Stimulated activated CD4-positive, alpha-beta T cell treated with anti-CD3 and anti-CD28 coated beads, Interleukin-1b, Interleukin-23, amount 100 ng/mL, for 1 hour (primary cell): ENCODE measurements around the gene SPG11.
"Not testable (repeated sequence)": the region's sequence is repeated elsewhere in the genome, so short reads cannot be mapped to it uniquely, and the experiment has no call there.

Experiments
- DNase-seq, 2 donors: peaks; one replicate each; pipeline ENCODE4 v3.0.0-alpha.2; 2020; ENCODE audit warnings: low read depth in 2 of 2

SPG11 gene

DNA sequence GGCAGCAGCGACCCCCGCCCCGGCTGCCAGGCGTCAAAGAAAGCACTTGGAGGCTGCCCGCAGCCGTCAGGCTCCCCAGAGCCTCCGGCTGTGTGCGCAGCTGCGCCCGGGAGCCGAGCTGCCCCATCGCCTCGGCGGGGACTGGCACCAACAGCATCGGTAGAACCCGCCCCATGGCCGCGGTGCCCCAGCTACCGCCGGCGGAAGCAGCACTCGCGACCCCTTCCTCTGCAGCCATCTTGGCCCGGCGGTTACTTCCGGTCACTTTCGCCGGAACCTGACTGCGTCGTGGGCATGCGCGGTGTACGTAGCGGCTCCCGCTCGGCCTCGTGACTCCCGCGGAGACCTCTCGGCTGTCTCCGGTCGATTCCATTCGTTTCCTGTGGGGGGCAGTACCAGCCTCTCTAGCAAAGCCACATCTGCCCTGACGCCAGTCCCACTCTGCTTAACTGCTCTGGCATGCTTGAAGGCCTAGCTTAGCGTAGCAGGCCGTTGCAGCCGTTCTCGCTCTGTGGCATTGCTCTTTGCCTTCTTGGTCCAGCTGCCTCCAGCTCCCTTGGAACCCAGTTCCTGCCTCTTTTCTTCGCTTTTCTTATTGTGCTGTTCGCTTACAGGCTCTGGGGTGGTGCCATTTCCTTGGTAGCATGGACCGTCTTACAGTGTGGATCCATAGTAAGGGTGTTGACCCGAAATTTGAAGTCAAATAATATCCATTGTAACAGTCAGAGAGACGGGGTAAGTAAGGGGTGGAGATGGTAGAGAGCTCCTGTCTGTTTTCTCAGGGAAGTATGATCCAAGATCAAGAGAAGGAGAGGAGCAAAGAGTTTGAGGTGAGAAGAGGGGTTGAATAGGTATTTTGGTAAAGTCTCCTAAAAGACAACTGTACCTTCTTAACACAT, at the start of gene SPG11:
Gene SPG11, minus strand, starts transcription at position 253 of the 899 bp plus-strand sequence. Its CDS starts 15 bp downstream, at position 238.
- peak; percentile 88 to 91 for DNase-seq

DNA sequence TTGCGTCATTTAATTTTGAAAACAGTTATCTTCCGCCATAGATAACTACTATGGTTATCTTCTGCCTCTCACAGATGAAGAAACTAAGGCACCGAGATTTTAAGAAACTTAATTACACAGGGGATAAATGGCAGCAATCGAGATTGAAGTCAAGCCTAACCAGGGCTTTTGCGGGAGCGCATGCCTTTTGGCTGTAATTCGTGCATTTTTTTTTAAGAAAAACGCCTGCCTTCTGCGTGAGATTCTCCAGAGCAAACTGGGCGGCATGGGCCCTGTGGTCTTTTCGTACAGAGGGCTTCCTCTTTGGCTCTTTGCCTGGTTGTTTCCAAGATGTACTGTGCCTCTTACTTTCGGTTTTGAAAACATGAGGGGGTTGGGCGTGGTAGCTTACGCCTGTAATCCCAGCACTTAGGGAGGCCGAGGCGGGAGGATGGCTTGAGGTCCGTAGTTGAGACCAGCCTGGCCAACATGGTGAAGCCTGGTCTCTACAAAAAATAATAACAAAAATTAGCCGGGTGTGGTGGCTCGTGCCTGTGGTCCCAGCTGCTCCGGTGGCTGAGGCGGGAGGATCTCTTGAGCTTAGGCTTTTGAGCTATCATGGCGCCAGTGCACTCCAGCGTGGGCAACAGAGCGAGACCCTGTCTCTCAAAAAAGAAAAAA, 49.0 kb upstream of the SPG11 start:
- peak in 1 of 2 donors; percentile 40 for DNase-seq

- DNase-seq = no peak
These were observed 48.4 kb upstream of the SPG11 start for GRCh38 chr15:44711743-44712345.

DNA sequence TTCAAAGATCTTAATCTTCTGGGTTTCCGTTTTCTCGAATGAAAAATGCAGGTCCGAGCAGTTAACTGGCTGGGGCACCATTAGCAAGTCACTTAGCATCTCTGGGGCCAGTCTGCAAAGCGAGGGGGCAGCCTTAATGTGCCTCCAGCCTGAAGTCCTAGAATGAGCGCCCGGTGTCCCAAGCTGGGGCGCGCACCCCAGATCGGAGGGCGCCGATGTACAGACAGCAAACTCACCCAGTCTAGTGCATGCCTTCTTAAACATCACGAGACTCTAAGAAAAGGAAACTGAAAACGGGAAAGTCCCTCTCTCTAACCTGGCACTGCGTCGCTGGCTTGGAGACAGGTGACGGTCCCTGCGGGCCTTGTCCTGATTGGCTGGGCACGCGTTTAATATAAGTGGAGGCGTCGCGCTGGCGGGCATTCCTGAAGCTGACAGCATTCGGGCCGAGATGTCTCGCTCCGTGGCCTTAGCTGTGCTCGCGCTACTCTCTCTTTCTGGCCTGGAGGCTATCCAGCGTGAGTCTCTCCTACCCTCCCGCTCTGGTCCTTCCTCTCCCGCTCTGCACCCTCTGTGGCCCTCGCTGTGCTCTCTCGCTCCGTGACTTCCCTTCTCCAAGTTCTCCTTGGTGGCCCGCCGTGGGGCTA, 47.8 kb upstream of the SPG11 start, which contains the start of the genes B2M and PATL2:
Gene B2M, plus strand, starts transcription at position 422 of the 647 bp plus-strand sequence. Its CDS starts 30 bp downstream, at position 452.
Gene PATL2, minus strand, starts transcription at position 228 of the 647 bp plus-strand sequence. CDS start 34,833 bp downstream, outside the sequence.
- DNase-seq = peak; percentile 93 to 96

- no peak for DNase-seq
These were observed 47.0 kb upstream of the SPG11 start for GRCh38 chr15:44710236-44711095.

DNA sequence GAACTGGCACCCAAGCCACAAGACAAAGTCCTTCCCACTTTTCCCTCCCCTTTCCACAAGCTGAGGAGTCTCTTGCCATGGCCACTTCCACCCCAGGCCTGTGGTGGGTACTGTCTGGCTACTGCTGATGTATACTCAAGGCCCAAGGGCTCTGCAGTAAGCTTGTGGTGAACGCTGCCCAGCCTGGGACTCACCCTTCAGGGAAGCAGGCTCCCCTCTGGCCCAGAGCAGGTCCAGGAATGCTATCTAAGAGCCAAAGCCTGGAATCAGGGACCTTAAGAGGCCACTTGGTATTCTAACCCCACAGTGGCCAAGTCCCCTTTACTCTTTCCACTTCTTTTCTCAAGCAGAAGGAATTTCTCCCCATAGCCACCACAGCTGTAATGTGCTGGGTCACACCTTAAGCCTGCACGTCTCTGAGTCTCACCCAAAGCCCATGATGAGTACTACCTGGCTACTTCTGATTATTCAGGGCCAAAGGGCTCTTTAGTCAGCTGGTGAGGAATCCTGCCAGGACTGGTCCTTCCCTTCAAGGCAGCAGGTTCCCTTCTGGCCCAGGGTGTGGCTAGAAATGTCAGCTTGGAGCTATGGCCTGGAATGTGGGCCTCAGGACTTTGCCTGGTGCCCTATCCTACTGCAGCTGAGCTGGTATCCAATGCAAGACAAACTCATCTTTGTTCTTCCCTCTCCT, 43.6 kb upstream of the SPG11 start:
- DNase-seq = no peak

DNA sequence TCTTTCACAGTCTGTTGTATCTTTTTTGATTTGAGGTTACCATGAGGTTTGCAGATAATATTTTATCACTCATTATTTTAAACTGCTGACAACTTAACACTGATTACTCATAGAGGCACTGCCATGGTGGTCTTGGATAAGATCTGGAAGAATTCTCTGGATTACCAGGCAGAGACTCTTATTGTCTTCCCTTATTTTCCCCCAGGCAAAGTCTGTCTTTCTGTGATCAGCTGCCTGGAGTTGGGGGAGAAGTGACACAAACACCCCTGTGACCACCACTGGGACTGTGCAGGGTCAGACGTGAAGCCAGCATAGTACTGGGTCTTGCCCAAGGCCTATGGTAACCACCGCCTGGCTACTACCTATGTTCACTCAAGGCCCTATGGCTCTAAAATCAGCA, 42.9 kb upstream of the SPG11 start:
- DNase-seq = no peak

DNA sequence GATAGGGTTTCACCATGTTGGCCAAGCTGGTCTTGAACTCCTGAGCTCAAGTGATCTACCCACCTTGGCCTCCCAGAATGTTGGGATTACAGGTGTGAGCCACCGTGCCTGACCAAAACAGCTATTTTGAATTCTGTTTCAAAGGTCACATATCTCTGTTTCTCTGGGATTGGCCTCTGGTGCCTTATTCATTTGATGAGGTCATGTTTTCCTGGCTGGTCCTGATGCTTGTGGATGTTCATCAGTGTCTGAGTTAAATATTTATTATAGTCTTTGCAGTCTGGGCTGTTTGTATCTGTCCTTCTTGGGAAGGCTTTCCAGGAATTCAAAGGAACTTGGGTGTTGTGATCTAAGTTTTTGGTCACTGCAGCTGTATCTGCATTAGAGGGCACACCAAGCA, 42.5 kb upstream of the SPG11 start:
- no peak for DNase-seq

- DNase-seq = not testable (repeated sequence)
These were observed 37.2 kb upstream of the SPG11 start for GRCh38 chr15:44700676-44701075.

- no peak for DNase-seq
These were observed 35.2 kb upstream of the SPG11 start for GRCh38 chr15:44698641-44699040.

DNA sequence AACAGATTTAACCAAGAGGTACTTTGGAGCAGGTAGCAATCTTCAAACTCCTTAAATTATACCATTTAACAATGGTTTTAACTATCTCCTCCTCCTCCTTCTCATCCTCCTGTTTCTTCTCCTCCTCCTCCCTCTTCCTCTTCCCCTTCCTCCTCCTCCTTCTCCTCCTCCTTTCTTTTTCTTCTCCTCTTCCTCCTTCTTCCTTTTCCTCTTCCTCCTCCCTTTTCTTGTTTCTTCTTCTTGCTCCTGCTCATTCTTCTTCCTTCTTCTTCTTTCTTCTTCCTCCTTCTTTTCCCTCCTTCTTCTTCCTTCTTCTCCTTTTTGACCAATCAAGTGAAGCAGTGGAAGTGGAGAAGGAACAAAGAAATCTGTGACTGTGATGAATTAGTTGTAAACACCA, 33.6 kb upstream of the SPG11 start:
- no peak for DNase-seq

- DNase-seq = no peak
These were observed 31.8 kb upstream of the SPG11 start for GRCh38 chr15:44695294-44695693.

DNA sequence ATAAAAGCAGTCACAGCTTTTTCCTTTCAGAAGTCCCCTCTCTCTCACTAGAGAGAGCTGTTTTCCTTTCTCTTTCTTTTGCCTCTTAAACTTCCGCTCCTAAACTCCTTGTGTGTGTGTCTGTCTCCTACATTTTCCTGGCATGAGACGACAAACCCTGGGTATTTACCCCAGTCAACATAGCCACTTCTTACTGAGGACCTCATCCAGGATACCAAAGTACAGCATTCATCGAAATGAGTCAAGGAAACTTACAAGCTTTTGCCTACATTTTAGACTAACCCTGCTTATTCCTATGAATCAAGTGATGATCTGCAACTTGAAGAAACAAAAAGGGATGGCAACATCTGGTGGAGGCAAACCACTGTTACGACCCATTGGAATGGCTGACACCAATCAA, 31.0 kb upstream of the SPG11 start:
- no peak for DNase-seq

DNA sequence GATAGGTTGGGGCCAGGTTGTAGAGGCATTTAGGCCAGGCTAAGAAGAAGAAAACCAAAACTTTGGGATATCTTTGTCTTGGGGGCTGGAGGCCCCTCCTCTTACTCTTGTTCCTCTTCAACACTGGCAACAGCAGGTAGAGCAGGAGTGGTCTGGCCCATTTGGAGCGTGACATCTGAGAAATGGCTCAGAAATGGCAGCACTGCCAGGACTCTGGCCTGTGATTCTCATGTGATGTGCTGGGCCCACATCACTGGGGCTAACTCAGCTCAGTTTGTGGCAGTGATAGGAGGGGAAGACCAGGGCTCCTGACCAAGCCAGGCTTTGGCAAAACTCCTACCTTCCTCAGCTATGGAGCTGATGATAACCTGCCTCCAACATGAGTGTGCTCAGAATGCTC, 29.2 kb upstream of the SPG11 start:
- DNase-seq = no peak

DNA sequence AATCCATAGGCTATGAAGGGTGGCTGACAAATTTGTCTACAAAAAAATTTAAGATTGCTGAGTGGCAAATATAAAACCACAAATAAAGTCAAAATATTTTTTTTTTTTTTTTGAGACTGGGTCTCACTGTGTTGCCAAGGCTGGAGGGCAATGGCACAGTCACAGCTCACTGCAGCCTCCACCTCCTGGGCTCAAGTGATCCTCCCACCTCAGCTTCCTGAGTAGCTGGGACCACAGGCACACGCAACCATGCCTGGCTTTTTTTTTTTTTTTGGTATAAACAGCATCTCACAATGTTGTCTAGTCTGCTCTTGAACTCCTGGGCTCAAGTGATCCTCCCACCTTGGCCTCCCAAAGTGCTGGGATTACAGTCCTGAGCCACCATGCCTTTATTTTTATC, 26.8 kb upstream of the SPG11 start:
- not testable (repeated sequence) for DNase-seq

DNA sequence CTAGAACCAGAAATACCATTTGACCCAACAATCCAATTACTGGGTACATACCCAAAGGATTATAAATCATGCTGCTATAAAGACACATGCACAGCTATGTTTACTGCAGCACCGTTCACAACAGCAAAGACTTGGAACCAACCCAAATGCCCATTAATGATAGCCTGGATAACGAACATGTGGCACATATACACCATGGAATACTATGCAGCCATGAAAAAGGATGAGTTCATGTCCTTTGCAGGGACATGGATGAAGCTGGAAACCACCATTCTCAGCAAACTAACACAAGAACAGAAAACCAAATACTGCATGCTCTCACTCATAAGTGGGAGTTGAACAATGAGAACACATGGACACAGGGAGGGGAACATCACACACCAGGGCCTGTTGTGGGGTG, 25.9 kb upstream of the SPG11 start:
- DNase-seq = not testable (repeated sequence)

DNA sequence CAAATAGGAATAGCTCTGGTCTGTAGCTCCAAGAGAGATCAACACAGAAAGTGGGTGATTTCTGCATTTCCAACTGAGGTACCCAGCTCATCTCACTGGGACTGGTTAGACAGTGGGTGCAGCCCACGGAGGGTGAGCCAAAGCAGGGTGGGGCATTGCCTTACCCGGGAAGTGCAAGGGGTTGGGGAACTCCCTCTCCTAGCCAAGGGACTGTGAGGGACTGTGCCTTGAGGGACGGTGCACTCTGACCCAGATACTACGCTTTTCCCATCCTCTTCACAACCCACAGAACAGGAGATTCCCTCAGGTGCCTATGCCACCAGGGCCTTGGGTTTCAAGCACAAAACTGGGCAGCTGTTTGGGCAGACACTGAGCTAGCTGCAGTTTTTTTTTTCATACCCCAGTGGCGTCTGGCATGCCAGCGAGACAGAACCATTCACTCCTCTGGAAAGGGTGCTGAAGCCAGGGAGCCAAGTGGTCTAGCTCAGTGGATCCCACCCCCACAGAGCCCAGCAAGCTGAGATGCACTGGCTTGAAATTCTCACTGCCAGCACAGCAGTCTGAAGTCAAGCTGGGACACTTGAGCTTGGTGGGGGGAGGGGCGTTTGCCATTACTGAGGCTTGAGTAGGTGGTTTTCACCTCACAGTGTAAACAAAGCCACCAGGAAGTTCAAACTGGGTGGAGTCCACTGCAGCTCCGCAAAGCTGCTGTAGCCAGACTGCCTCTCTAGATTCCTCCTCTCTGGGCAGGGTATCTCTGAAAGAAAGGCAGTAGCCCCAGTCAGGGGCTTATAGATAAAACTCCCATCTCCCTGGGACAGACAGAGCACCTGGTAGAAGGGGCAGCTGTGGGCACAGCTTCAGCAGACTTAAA, 19.6 kb upstream of the SPG11 start:
- DNase-seq = peak in 1 of 2 donors; percentile 59

DNA sequence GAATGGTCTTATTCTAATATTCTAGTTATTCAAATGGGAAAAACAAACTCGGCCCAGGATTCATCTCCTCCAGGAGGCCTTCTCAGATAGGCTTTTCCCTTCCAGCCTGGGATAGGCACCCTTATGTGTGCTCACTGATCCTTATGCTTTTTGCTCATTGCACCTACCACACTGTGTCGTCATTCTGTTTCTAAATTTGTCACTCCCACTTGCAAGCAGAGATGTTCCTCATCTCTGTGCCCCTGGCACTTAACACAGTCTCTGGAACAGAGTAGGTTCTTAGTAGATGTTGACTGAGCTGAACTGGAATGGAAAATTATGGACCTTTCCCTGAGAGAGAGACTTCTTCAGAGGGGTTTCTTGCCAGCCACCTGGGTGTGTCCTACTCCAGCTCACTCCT, 18.7 kb upstream of the SPG11 start:
- DNase-seq = no peak

- no peak for DNase-seq
These were observed 13.2 kb upstream of the SPG11 start for GRCh38 chr15:44676676-44677075.
